CD8-positive, alpha-beta memory T cell (primary cell): ENCODE data around the gene CPLX1. TPM values are rescaled to one million over a fixed set of nuclear protein-coding genes. Genes with fewer than 3 reads are reported as not detected.

ENCODE experiments used
- CTCF ChIA-PET: fragments of 350-600 bp; sonication (Branson Sonifier 250); formaldehyde crosslinking; loops from one replicate; lab custom pipeline; 2021; ENCODE audit warnings: antibody characterized with exemption; lab: Charles Lee
- POLR2A ChIA-PET: fragments of 350-600 bp; sonication (Branson Sonifier 250); formaldehyde crosslinking; loops from one replicate; lab custom pipeline; 2021; ENCODE audit warnings: antibody characterized with exemption; lab: Charles Lee
- DNase-seq, 5 donors: peaks; one replicate each; pipeline versions ENCODE4 v3.0.0 to v3.0.0-alpha.2; 2020 to 2022; ENCODE audit warnings: mixed read lengths in 1 of 5
- H3K27ac ChIP-seq: one replicate; pipeline ENCODE4 v1.7.0; 2013; ENCODE audit warnings: low read depth, mild to moderate bottlenecking, low read length, moderate library complexity
- H3K27me3 ChIP-seq: 2 replicates; pipeline ENCODE4 v1.7.0; 2013; ENCODE audit warnings: low read length, mild to moderate bottlenecking; ENCODE audit not compliant: insufficient read depth, poor library complexity, severe bottlenecking
- H3K36me3 ChIP-seq: 2 replicates; pipeline ENCODE4 v1.7.0; 2013; ENCODE audit warnings: mild to moderate bottlenecking, low read length, moderate library complexity; ENCODE audit not compliant: insufficient read depth
- H3K4me1 ChIP-seq: 2 replicates; pipeline ENCODE4 v1.7.0; 2013; ENCODE audit warnings: mild to moderate bottlenecking, low read length, moderate library complexity; ENCODE audit not compliant: insufficient read depth
- H3K4me3 ChIP-seq: 2 replicates; pipeline ENCODE4 v1.7.0; 2013; ENCODE audit warnings: mild to moderate bottlenecking, low read length
- H3K9me3 ChIP-seq: 2 replicates; pipeline ENCODE4 v1.7.0; 2013; ENCODE audit warnings: mild to moderate bottlenecking, low read length
- H3K27ac Mint-ChIP-seq, 8 donors: one replicate each; pipeline ENCODE4 v1.8.0; 2020 to 2021; ENCODE audit warnings: mixed read lengths in 8 of 8, mild to moderate bottlenecking in 6 of 8, inconsistent platforms in 3 of 8, moderate library complexity in 3 of 8
- H3K27me3 Mint-ChIP-seq, 2 donors: one replicate each; pipeline ENCODE4 v1.8.0; 2020 to 2021; ENCODE audit warnings: mixed read lengths in 2 of 2, mild to moderate bottlenecking in 1 of 2, moderate library complexity in 1 of 2
- H3K36me3 Mint-ChIP-seq, 3 donors: one replicate each; pipeline ENCODE4 v1.8.0; 2020 to 2021; ENCODE audit warnings: mixed read lengths in 3 of 3, inconsistent platforms in 1 of 3, mild to moderate bottlenecking in 1 of 3
- H3K4me1 Mint-ChIP-seq, 3 donors: one replicate each; pipeline ENCODE4 v1.8.0; 2020 to 2021; ENCODE audit warnings: mixed read lengths in 3 of 3, inconsistent platforms in 1 of 3, mild to moderate bottlenecking in 1 of 3
- H3K4me3 Mint-ChIP-seq, 7 donors: one replicate each; pipeline ENCODE4 v1.8.0; 2020 to 2021; ENCODE audit warnings: mixed read lengths in 7 of 7, mild to moderate bottlenecking in 6 of 7, moderate library complexity in 4 of 7, inconsistent platforms in 2 of 7
- H3K9me3 Mint-ChIP-seq, 5 donors: one replicate each; pipeline ENCODE4 v1.8.0; 2020 to 2022; ENCODE audit warnings: mixed read lengths in 5 of 5, mild to moderate bottlenecking in 3 of 5, moderate library complexity in 2 of 5, inconsistent platforms in 1 of 5
- polyA plus RNA-seq: library from polyadenylated mRNA; unstranded; fragments of 300-500 nt; fragmentation: Illumina TruSeq; gene quantifications from one replicate; pipeline ENCODE4 v1.2.3, GENCODE V29; 2021
- total RNA-seq, 2 experiments: library from RNA; stranded (reverse); gene quantifications; one replicate each; pipeline ENCODE4 v1.2.3, GENCODE V29; 2021

CPLX1 gene
- total and polyA plus RNA-seq, 3 experiments from 2014 or later: 0.13 to 0.16 TPM; not detected in 1

GRCh38 chr4:845233-845835, 19.4 kb upstream of the CPLX1 start:
- no peak for DNase-seq
- Mint-ChIP-seq H3K4me1 (no peaks in the 10 kb centered on the region), H3K27ac (no peak overlapping the region), H3K4me3 (no peak overlapping the region), H3K36me3 (peaks cover 2 to 26% (median 10%) of the 10 kb centered on the region in 3 donors), H3K27me3 (no peaks in the 10 kb centered on the region), H3K9me3 (peaks cover 0 to 7% (median 2%) of the 10 kb centered on the region in 5 donors)
- Histone ChIP-seq H3K4me1 (no peaks in the 10 kb centered on the region), H3K27me3 (no peaks in the 10 kb centered on the region), H3K4me3 (no peak overlapping the region), H3K36me3 (no peaks in the 10 kb centered on the region), H3K9me3 (no peaks in the 10 kb centered on the region), H3K27ac (no peak overlapping the region)
- ChIA-PET POLR2A (no interaction called here), CTCF (no interaction called here)

GRCh38 chr4:844752-845232, 18.9 kb upstream of the CPLX1 start:
- ChIA-PET POLR2A (no interaction called here), CTCF (no interaction called here)
- Histone ChIP-seq H3K27me3 (no peaks in the 10 kb centered on the region), H3K36me3 (no peaks in the 10 kb centered on the region), H3K27ac (no peak overlapping the region), H3K9me3 (no peaks in the 10 kb centered on the region), H3K4me3 (no peak overlapping the region), H3K4me1 (no peaks in the 10 kb centered on the region)
- DNase-seq: no peak
- H3K27me3 Mint-ChIP-seq: no peaks in the 10 kb centered on the region
- peaks cover 2 to 21% (median 10%) of the 10 kb centered on the region in 3 donors for H3K36me3 Mint-ChIP-seq
- H3K27ac Mint-ChIP-seq: no peak overlapping the region
- H3K9me3 Mint-ChIP-seq: peaks cover 0 to 7% (median 4%) of the 10 kb centered on the region in 5 donors
- H3K4me1 Mint-ChIP-seq: peaks cover 0 to 5% (median 3%) of the 10 kb centered on the region in 3 donors
- H3K4me3 Mint-ChIP-seq: no peak overlapping the region

GRCh38 chr4:839675-840443, 13.9 kb upstream of the CPLX1 start:
- Histone ChIP-seq H3K27ac (no peak overlapping the region), H3K4me1 (no peaks in the 10 kb centered on the region), H3K36me3 (no peaks in the 10 kb centered on the region), H3K9me3 (peaks cover 8% of the 10 kb centered on the region), H3K4me3 (no peak overlapping the region), H3K27me3 (no peaks in the 10 kb centered on the region)
- peaks cover 0 to 8% (median 7%) of the 10 kb centered on the region in 3 donors for H3K4me1 Mint-ChIP-seq
- H3K27me3 Mint-ChIP-seq: no peaks in the 10 kb centered on the region
- no peak overlapping the region for H3K27ac Mint-ChIP-seq
- DNase-seq: no peak
- H3K36me3 Mint-ChIP-seq: peaks cover 2 to 17% (median 5%) of the 10 kb centered on the region in 3 donors
- POLR2A ChIA-PET: no interaction called here
- H3K9me3 Mint-ChIP-seq: peaks cover 8 to 28% (median 14%) of the 10 kb centered on the region in 5 donors
- no peak overlapping the region for H3K4me3 Mint-ChIP-seq
- CTCF ChIA-PET: no interaction called here

GRCh38 chr4:837772-838171, 11.8 kb upstream of the CPLX1 start:
- H3K4me1 Mint-ChIP-seq: peaks cover 4 to 12% (median 7%) of the 10 kb centered on the region in 3 donors
- Histone ChIP-seq H3K4me1 (no peaks in the 10 kb centered on the region), H3K4me3 (no peak overlapping the region), H3K27ac (no peak overlapping the region), H3K27me3 (no peaks in the 10 kb centered on the region), H3K36me3 (no peaks in the 10 kb centered on the region), H3K9me3 (peaks cover 8% of the 10 kb centered on the region)
- peaks cover 0 to 17% (median 3%) of the 10 kb centered on the region in 3 donors for H3K36me3 Mint-ChIP-seq
- no peak for DNase-seq
- no peak overlapping the region for H3K4me3 Mint-ChIP-seq
- no peak overlapping the region for H3K27ac Mint-ChIP-seq
- POLR2A ChIA-PET: interaction anchor here (0.7 kb wide), 1 partner anchor 140 kb away, joined by 3 read pairs; no protein-coding TSS in a partner anchor
- peaks cover 8 to 28% (median 15%) of the 10 kb centered on the region in 5 donors for H3K9me3 Mint-ChIP-seq
- CTCF ChIA-PET: no interaction called here
- H3K27me3 Mint-ChIP-seq: no peaks in the 10 kb centered on the region

GRCh38 chr4:836750-837301, 10.9 kb upstream of the CPLX1 start:
- peaks cover 8 to 27% (median 15%) of the 10 kb centered on the region in 5 donors for H3K9me3 Mint-ChIP-seq
- ChIA-PET CTCF (no interaction called here), POLR2A (no interaction called here)
- H3K9me3 ChIP-seq: peaks cover 8% of the 10 kb centered on the region
- peaks cover 0 to 15% (median under 1%) of the 10 kb centered on the region in 3 donors for H3K36me3 Mint-ChIP-seq
- H3K4me1 ChIP-seq: no peaks in the 10 kb centered on the region
- no peaks in the 10 kb centered on the region for H3K27me3 Mint-ChIP-seq
- no peak overlapping the region for H3K4me3 ChIP-seq
- DNase-seq: no peak
- peaks cover 4 to 12% (median 7%) of the 10 kb centered on the region in 3 donors for H3K4me1 Mint-ChIP-seq
- no peak overlapping the region for H3K27ac Mint-ChIP-seq
- no peaks in the 10 kb centered on the region for H3K27me3 ChIP-seq
- H3K4me3 Mint-ChIP-seq: no peak overlapping the region
- H3K36me3 ChIP-seq: no peaks in the 10 kb centered on the region
- H3K27ac ChIP-seq: no peak overlapping the region

GRCh38 chr4:836003-836511, 10.1 kb upstream of the CPLX1 start:
- Histone ChIP-seq H3K9me3 (peaks cover 8% of the 10 kb centered on the region), H3K27ac (no peak overlapping the region), H3K4me3 (no peak overlapping the region), H3K27me3 (no peaks in the 10 kb centered on the region), H3K4me1 (no peaks in the 10 kb centered on the region), H3K36me3 (no peaks in the 10 kb centered on the region)
- peak in 1 of 5 donors; percentile 40 for DNase-seq
- Mint-ChIP-seq H3K27me3 (no peaks in the 10 kb centered on the region), H3K4me1 (peaks cover 4 to 12% (median 7%) of the 10 kb centered on the region in 3 donors), H3K27ac (no peak overlapping the region), H3K36me3 (peaks cover 0 to 11% (median 0%) of the 10 kb centered on the region in 3 donors), H3K9me3 (peaks cover 8 to 24% (median 15%) of the 10 kb centered on the region in 5 donors), H3K4me3 (no peak overlapping the region)
- POLR2A ChIA-PET: no interaction called here
- CTCF ChIA-PET: no interaction called here

GRCh38 chr4:835148-836002, 9.4 kb upstream of the CPLX1 start:
- peaks cover 8% of the 10 kb centered on the region for H3K9me3 ChIP-seq
- Mint-ChIP-seq H3K27me3 (peaks cover 0 to 2% of the 10 kb centered on the region in 2 donors), H3K27ac (no peak overlapping the region), H3K4me1 (peaks cover 4 to 12% (median 7%) of the 10 kb centered on the region in 3 donors), H3K36me3 (peaks cover 0 to 8% (median 0%) of the 10 kb centered on the region in 3 donors), H3K4me3 (no peak overlapping the region), H3K9me3 (peaks cover 8 to 22% (median 14%) of the 10 kb centered on the region in 5 donors)
- ChIA-PET CTCF (no interaction called here), POLR2A (no interaction called here)
- no peaks in the 10 kb centered on the region for H3K36me3 ChIP-seq
- no peaks in the 10 kb centered on the region for H3K27me3 ChIP-seq
- no peak overlapping the region for H3K4me3 ChIP-seq
- peak in 1 of 5 donors; percentile 47 for DNase-seq
- no peaks in the 10 kb centered on the region for H3K4me1 ChIP-seq
- H3K27ac ChIP-seq: no peak overlapping the region
